Fibroblast of pulmonary artery (primary cell): ENCODE data around the gene USPL1.

Source experiments
- DNase-seq: peaks from one replicate; pipeline ENCODE4 v3.0.0-alpha.2; 2010; ENCODE audit warnings: low read depth
- H3K4me3 ChIP-seq: replicated peaks from 2 replicates; pipeline ENCODE4 v1.5.1; 2011; ENCODE audit warnings: low read depth, mild to moderate bottlenecking, control low read depth, low read length, moderate library complexity
- TF ChIP-seq, protein P1 (sequence below): IDR thresholded peaks from 2 replicates; pipeline ENCODE4 v1.5.1; 2011; ENCODE audit warnings: mild to moderate bottlenecking, control low read depth, low read length, inconsistent platforms; ENCODE audit errors: missing control alignments

Gene USPL1

DNA sequence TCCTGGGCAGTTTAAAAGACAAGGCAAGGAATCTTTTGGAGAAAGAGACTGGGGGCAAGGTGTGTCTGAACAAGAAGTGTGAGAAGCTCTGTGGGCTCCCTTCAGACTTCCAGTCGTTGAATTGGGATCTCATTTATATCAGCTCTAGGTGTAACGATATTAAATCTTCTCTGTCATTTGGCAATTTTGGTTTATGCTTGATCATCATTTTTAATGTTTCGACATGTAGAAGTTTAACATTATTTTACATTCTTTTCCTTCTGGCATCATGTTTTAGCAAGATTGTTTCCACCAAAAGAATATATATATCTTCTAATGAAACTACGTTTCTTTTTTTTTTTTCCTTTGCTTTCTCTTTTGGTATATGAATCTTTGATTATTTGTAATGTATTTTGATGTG lies 49.3 kb downstream of the USPL1 start:
- no peak for DNase-seq
- TF ChIP-seq, protein P1, sequence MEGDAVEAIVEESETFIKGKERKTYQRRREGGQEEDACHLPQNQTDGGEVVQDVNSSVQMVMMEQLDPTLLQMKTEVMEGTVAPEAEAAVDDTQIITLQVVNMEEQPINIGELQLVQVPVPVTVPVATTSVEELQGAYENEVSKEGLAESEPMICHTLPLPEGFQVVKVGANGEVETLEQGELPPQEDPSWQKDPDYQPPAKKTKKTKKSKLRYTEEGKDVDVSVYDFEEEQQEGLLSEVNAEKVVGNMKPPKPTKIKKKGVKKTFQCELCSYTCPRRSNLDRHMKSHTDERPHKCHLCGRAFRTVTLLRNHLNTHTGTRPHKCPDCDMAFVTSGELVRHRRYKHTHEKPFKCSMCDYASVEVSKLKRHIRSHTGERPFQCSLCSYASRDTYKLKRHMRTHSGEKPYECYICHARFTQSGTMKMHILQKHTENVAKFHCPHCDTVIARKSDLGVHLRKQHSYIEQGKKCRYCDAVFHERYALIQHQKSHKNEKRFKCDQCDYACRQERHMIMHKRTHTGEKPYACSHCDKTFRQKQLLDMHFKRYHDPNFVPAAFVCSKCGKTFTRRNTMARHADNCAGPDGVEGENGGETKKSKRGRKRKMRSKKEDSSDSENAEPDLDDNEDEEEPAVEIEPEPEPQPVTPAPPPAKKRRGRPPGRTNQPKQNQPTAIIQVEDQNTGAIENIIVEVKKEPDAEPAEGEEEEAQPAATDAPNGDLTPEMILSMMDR = no peak
- H3K4me3 ChIP-seq = no peak overlapping the region

DNA sequence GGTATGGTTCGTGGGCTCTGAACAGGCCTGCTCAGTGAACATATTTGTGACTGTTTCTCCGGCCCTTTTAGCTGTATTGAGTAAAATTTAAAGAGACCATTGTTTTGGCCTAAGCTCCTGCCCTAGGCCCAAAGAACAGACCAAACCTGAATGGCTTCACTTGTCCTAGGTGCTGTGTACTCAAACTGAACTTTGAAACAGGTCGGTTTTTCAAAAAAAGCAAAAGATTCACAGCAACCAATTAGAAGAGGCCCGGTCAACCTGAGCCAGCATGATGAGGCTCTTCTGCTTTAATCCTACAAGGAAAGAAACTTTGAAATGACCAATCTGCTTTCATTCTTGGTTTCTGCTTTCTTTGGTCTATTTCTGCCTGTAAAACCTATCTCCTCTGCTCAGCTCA lies 50.6 kb downstream of the USPL1 start:
- H3K4me3 ChIP-seq = no peak overlapping the region
- DNase-seq = no peak
- TF ChIP-seq, protein P1 = no peak

DNA sequence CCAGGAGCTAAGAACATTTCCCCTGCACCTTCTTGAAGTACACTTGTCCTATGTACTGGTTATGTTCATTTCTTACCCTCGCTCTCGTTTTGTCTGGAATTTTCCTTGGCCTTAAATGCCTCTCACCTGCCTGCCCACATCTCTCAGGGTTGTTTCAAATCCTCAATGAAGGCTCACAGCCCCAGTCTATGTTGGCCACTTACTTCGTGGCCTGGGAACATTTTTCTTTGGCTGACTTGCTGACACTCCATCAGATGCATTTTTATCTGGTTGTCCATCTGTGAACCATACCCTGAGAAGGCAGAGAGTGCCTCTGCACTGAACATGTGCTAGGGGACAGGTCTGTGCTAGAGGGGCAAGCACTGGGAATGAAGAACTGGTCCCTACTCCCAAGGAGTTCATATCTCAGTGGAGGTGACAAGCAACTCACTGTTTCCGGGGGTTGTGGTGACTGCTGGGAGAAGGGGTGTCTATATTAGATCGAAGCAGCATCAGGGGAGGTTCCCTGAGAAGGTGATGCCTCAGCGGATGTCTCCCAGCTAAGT lies 53.6 kb downstream of the USPL1 start:
- TF ChIP-seq, protein P1 = no peak
- no peak overlapping the region for H3K4me3 ChIP-seq
- DNase-seq = no peak

DNA sequence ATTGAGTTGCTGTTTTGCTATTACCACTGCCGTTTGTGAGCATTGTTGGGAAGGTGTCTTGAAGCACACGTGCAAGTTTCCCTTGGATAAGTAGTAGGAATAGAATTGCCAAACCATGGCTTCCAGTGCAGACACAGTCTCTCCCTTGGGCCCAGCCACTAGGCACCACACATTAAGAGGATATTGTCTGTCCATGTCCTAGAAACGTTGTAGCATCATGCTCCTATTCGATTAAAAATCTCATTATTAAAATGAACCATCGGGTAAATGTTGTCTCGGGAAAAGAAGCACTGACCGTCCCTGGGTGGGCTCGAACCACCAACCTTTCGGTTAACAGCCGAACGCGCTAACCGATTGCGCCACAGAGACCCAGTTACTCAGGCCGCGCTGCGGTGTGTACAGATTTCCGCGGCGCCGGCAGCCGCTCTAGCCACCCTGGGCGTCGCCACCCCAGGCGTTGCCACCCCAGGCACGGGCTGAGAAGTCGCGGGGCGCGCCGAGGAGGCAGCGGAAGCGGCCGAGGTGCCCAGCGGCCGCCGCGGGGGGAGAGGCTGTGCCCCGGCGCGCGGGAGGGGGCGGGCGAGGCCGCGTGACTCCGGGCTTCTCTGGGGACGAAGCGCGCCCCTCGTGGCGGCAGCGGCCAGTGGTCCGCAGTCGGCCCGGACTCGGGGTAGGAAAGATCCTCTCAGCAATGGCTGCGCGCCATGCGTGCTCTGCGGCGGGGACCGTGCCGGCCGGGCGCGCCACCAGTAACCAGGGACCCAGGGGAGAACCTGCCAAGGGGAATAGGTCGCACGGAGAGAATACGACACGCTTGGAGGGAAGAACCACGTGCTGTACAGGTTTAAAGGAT lies 56.2 kb downstream of the USPL1 start:
- H3K4me3 ChIP-seq = peak overlapping the region; percentile 44
- DNase-seq = peak; percentile 79
- TF ChIP-seq, protein P1 = peak; percentile 38

- TF ChIP-seq, protein P1 = no peak
- no peak overlapping the region for H3K4me3 ChIP-seq
- no peak for DNase-seq
Observed at GRCh38 chr13:30675717-30676116, 58.0 kb downstream of the USPL1 start.

- H3K4me3 ChIP-seq = no peak overlapping the region
- peak; percentile 58 for DNase-seq
- TF ChIP-seq, protein P1 = peak; percentile 57
Observed at GRCh38 chr13:30676672-30677071, 59.0 kb downstream of the USPL1 start.
